Natural killer cell (primary cell): ENCODE data around the gene PEX10. TPM values are rescaled to one million over a fixed set of nuclear protein-coding genes. Genes with fewer than 3 reads are reported as not detected.

Experiments
- ATAC-seq, 3 donors: fragments of 150-1000 bp in 2 of 3; fragments of 200-7000 bp in 1 of 3; cut with Tn5 transposase; 1 replicate in 1 of 3; 2 replicates in 2 of 3; pipeline ENCODE4 v1.10.0; 2021; ENCODE audit warnings: mild to moderate bottlenecking in 2 of 3, moderate library complexity in 2 of 3
- DNase-seq, 2 donors: peaks; one replicate each; pipeline versions ENCODE4 v3.0.0 to v3.0.0-alpha.2; 2013 to 2021; ENCODE audit warnings: mixed read lengths in 1 of 2
- H3K27ac ChIP-seq: one replicate; pipeline ENCODE4 v1.5.1; 2013; ENCODE audit warnings: mild to moderate bottlenecking, low read length
- H3K27me3 ChIP-seq: one replicate; pipeline ENCODE4 v1.6.1; 2013; ENCODE audit warnings: low read length; ENCODE audit not compliant: control insufficient read depth, insufficient read depth
- H3K36me3 ChIP-seq: one replicate; pipeline ENCODE4 v1.6.1; 2013; ENCODE audit warnings: low read length; ENCODE audit not compliant: control insufficient read depth, insufficient read depth
- H3K4me1 ChIP-seq: one replicate; pipeline ENCODE4 v1.6.1; 2013; ENCODE audit warnings: low read length; ENCODE audit not compliant: control insufficient read depth, insufficient read depth
- H3K4me3 ChIP-seq: one replicate; pipeline ENCODE4 v1.5.1; 2013; ENCODE audit warnings: low read length
- H3K9me3 ChIP-seq: one replicate; pipeline ENCODE4 v1.6.1; 2013; ENCODE audit warnings: low read length; ENCODE audit not compliant: control insufficient read depth, insufficient read depth
- H3K27ac Mint-ChIP-seq, 2 donors: one replicate each; pipeline ENCODE4 v1.8.0; 2022; ENCODE audit warnings: mild to moderate bottlenecking in 2 of 2, mixed read lengths in 2 of 2, moderate library complexity in 1 of 2
- H3K27me3 Mint-ChIP-seq, 2 donors: one replicate each; pipeline ENCODE4 v1.8.0; 2022; ENCODE audit warnings: low read depth in 2 of 2, mixed read lengths in 2 of 2
- H3K36me3 Mint-ChIP-seq: one replicate; pipeline ENCODE4 v1.8.0; 2022; ENCODE audit warnings: mixed read lengths
- H3K4me1 Mint-ChIP-seq, 2 donors: one replicate each; pipeline ENCODE4 v1.8.0; 2022; ENCODE audit warnings: mixed read lengths in 2 of 2
- H3K4me3 Mint-ChIP-seq: one replicate; pipeline ENCODE4 v1.8.0; 2022; ENCODE audit warnings: mild to moderate bottlenecking, moderate library complexity, mixed read lengths
- H3K9me3 Mint-ChIP-seq, 2 donors: one replicate each; pipeline ENCODE4 v1.8.0; 2022; ENCODE audit warnings: mixed read lengths in 2 of 2
- CTCF ChIP-seq: fragments of 200-600 bp; IDR thresholded peaks from one replicate; pipeline ENCODE4 v1.8.0; 2022; ENCODE audit warnings: antibody characterized with exemption
- WGBS: methylation state at CpG from one replicate; pipeline ENCODE4 v1.1.7; 2013; ENCODE audit warnings: missing lambda C conversion rate; ENCODE audit not compliant: insufficient coverage; 5-methylcytosine and 5-hydroxymethylcytosine counted together
- intact Hi-C: fragments of 100-400 bp; cut with micrococcal nuclease; formaldehyde crosslinking; loops from one replicate; pipeline ENCODE4 v1.14.2; 2022
- total RNA-seq, 4 donors: library from RNA; stranded (reverse); fragments of 120-200 nt in 1 of 4; gene quantifications; one replicate each; pipeline versions ENCODE4 v1.2.3 to v1.2.4, GENCODE V29; 2013 to 2022

PEX10 gene
- total RNA-seq, 3 donors from 2014 or later (not counting 1 experiment from before 2014, with no cell fraction given) = 8.1 to 11.1 (median 9.8) TPM

GRCh38 chr1:2409745-2410144 is 2.6 kb downstream of the PEX10 start:
- Histone ChIP-seq H3K27me3 (no peaks in the 10 kb centered on the region), H3K4me1 (peaks cover 25% of the 10 kb centered on the region), H3K4me3 (no peak overlapping the region), H3K9me3 (no peaks in the 10 kb centered on the region), H3K36me3 (peaks cover 23% of the 10 kb centered on the region), H3K27ac (no peak overlapping the region)
- H3K9me3 Mint-ChIP-seq = no peaks in the 10 kb centered on the region
- ATAC-seq (no peak), DNase-seq (no peak)
- no peak for TF ChIP-seq CTCF
- no peak overlapping the region for H3K27ac Mint-ChIP-seq
- WGBS = 94% methylated on average over 12 of the region's 12 CpGs
- H3K27me3 Mint-ChIP-seq = no peaks in the 10 kb centered on the region
- H3K4me3 Mint-ChIP-seq = no peak overlapping the region
- H3K4me1 Mint-ChIP-seq = peaks cover 8 to 15% of the 10 kb centered on the region in 2 donors
- intact Hi-C loops = loop anchor here (5.0 to 10.0 kb wide), 2 partner anchors 433 to 1015 kb away; no protein-coding TSS in a partner anchor
- no peaks in the 10 kb centered on the region for H3K36me3 Mint-ChIP-seq

GRCh38 chr1:2408859-2409276 is 3.5 kb downstream of the PEX10 start:
- WGBS = 96% methylated on average over 13 of the region's 13 CpGs
- H3K27ac Mint-ChIP-seq = no peak overlapping the region
- Histone ChIP-seq H3K9me3 (no peaks in the 10 kb centered on the region), H3K4me1 (peaks cover 16% of the 10 kb centered on the region), H3K27ac (no peak overlapping the region), H3K4me3 (no peak overlapping the region), H3K36me3 (peaks cover 31% of the 10 kb centered on the region), H3K27me3 (no peaks in the 10 kb centered on the region)
- H3K9me3 Mint-ChIP-seq = no peaks in the 10 kb centered on the region
- TF ChIP-seq CTCF = no peak
- ATAC-seq = no peak
- H3K36me3 Mint-ChIP-seq = no peaks in the 10 kb centered on the region
- H3K4me3 Mint-ChIP-seq = peak overlapping the region; percentile 21
- intact Hi-C loops = no loop called here
- DNase-seq = no peak
- H3K27me3 Mint-ChIP-seq = no peaks in the 10 kb centered on the region
- peaks cover 0 to 6% of the 10 kb centered on the region in 2 donors for H3K4me1 Mint-ChIP-seq

DNA sequence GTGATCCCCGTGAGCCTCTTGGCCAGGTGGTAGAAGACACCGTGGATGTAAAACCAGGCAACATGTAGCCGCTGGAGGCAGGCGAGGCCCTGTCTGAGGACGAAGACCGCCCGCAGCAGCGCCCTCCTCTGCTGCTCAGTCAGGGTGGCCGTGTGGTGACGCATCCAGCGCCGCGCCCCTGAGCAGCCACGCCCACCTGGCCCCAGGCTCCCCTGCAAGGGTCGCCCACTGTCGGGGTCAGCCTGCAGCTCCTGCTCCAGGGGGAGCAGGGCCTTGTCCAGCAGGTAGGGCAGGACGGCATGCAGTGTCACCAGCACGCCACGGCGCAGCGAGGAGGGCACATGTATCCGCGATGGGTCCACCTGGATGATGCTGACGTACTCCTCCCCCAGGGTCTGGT is 3.9 kb downstream of the PEX10 start:
- Mint-ChIP-seq H3K9me3 (no peaks in the 10 kb centered on the region), H3K4me3 (no peak overlapping the region), H3K27me3 (no peaks in the 10 kb centered on the region), H3K36me3 (no peaks in the 10 kb centered on the region), H3K27ac (no peak overlapping the region), H3K4me1 (peaks cover 0 to 4% of the 10 kb centered on the region in 2 donors)
- DNase-seq = no peak
- H3K27me3 ChIP-seq = no peaks in the 10 kb centered on the region
- peaks cover 12% of the 10 kb centered on the region for H3K4me1 ChIP-seq
- no peak for ATAC-seq
- TF ChIP-seq CTCF = no peak
- H3K27ac ChIP-seq = no peak overlapping the region
- no peak overlapping the region for H3K4me3 ChIP-seq
- intact Hi-C loops = no loop called here
- H3K9me3 ChIP-seq = no peaks in the 10 kb centered on the region
- peaks cover 32% of the 10 kb centered on the region for H3K36me3 ChIP-seq
- WGBS = 96% methylated on average over 24 of the region's 24 CpGs

DNA sequence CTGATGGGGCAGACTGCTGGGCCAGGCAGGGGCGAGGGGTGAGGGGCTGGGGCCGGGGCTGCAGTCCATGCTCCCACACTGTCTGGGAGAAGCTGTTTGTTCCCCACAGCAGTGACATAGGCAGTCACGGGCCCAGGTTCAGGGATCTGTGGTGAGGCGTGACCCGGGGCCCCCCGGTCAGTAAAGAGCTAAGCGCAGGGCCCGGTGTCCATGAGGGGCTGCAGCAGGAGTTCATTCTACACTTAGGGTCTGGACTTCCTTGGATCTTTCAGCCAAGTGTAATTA is 4.4 kb downstream of the PEX10 start:
- no peak overlapping the region for H3K27ac Mint-ChIP-seq
- WGBS = 96% methylated on average over 8 of the region's 8 CpGs
- H3K27me3 ChIP-seq = no peaks in the 10 kb centered on the region
- DNase-seq = no peak
- no peak for ATAC-seq
- no peak overlapping the region for H3K4me3 Mint-ChIP-seq
- peaks cover 35% of the 10 kb centered on the region for H3K36me3 ChIP-seq
- H3K27ac ChIP-seq = no peak overlapping the region
- intact Hi-C loops = no loop called here
- H3K9me3 Mint-ChIP-seq = no peaks in the 10 kb centered on the region
- peaks cover 7% of the 10 kb centered on the region for H3K4me1 ChIP-seq
- no peak overlapping the region for H3K4me3 ChIP-seq
- no peaks in the 10 kb centered on the region for H3K9me3 ChIP-seq
- H3K4me1 Mint-ChIP-seq = peaks cover 0 to 4% of the 10 kb centered on the region in 2 donors
- TF ChIP-seq CTCF = no peak
- H3K36me3 Mint-ChIP-seq = no peaks in the 10 kb centered on the region
- H3K27me3 Mint-ChIP-seq = no peaks in the 10 kb centered on the region
